Ramos (cell line): ENCODE results near the gene ADIPOR2.
"Not testable (repeated sequence)": the region's sequence is repeated elsewhere in the genome, so short reads cannot be mapped to it uniquely, and the experiment has no call there.

ENCODE experiments used
- in situ Hi-C: fragments of 300-500 bp; cut with MboI; formaldehyde crosslinking; loops from one replicate; pipeline ENCODE4 v1.14.3; 2022; ENCODE audit warnings: low sequenced_read_pairs; ENCODE audit not compliant: unreplicated experiment

The ADIPOR2 gene

DNA sequence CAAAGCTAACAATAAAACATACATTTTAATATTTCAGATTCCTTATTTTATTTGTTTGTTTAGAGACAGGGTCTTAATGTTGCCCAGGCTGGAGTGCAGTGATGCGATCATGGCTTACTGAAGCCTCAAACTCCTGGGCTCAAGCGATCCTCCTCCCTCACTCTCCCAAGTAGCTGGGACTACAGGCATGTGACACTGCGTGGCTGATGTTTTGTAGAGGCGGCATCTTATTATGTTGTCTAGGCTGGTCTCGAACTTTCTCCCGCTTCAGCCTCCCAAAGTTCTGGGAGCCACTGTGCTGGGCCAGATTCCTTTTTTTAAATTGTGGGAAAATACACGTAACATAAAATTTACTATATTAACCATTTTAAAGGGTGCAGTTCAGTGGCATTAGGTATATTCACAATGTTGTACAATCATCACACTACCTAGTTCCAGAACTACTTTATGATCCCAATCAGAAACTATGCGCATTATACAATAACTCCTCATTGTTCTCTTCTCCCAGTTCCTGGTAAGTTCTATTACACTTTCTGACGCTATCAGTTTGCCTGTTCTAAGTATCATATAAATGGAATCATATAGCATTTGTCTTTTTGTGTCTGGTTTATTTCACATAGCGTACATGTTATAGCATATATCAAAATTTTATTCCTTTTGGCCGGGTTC, 40.3 kb downstream of the ADIPOR2 start:
- in situ Hi-C loops: no loop called here

DNA sequence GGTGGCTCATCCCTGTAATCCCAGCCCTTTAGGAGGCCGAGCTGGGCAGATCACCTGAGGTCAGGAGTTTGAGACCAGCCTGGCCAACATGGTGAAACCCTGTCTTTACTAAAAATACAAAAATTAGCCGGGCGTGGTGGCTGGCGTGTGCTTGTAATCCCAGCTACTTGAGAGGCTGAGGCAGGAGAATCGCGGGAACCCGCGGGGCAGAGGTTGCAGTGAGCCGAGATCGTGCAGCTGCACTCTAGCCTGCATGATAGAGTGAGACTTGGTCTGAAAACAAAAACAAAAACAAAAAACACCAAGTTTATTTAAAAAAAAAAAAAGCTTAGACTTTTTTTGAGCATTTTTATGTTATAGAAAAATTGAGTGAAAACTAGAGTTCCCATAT, 40.8 kb downstream of the ADIPOR2 start:
- in situ Hi-C loops: not testable (repeated sequence)

DNA sequence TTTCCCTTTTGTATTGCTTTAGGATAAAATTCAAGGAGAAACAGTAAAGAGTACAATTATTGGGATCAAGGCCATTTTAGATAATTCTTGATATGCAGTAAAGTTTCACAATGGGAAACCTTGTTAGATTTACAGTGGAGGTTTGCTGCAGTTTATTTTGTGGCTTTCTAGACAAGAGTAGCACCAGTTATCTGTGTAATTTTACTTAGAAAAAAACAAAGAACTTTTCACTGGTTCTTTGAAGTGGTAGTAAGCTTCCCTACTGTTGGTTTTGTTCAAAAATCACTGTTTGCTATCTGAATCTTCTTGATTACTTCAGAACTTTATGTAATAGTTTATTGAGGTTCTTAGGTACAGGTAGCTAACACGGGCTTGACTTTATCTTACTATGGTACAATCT, 42.0 kb downstream of the ADIPOR2 start:
- in situ Hi-C loops: no loop called here

DNA sequence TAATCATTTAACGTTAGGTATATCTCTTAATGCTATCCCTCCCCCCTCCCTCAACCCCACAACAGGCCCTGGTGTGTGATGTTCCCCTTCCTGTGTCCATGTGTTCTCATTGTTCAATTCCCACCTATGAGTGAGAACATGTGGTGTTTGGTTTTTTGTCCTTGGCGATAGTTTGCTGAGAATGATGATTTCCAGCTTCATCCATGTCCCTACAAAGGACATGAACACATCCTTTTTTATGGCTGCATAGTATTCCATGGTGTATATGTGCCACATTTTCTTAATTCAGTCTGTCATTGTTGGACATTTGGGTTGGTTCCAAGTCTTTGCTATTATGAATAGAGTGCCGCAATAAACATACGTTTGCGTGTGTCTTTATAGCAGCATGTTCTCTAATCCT, 42.8 kb downstream of the ADIPOR2 start:
- in situ Hi-C loops: not testable (repeated sequence)

DNA sequence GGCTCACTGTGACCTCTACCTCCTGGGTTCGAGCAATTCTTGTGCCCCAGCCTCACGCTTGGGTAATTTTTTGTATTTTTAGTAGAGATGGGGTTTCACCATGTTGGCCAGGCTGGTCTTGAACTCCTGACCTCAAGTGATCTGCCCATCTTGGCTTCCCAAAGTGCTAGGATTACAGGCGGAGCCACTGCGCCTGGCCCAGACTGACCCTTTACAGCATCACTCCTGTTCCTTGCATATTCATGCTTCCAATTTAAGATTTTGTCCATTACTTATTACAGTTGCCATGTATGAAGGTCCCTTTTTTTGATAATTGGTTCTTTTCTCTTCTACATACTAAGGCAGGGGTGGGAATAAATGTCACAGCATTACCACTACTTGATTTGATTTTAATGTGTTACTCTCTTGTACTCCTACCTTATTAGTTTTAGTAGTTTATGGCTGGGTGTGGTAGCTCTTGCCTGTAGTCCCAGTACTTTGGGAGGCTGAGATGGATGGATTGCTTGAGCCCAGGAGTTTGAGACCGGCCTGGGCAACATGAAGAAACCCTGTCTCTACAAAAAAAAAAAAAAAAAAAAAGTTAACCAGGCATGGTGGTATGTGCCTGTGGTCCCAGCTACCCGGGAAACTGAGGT, 46.9 kb downstream of the ADIPOR2 start:
- in situ Hi-C loops: no loop called here

DNA sequence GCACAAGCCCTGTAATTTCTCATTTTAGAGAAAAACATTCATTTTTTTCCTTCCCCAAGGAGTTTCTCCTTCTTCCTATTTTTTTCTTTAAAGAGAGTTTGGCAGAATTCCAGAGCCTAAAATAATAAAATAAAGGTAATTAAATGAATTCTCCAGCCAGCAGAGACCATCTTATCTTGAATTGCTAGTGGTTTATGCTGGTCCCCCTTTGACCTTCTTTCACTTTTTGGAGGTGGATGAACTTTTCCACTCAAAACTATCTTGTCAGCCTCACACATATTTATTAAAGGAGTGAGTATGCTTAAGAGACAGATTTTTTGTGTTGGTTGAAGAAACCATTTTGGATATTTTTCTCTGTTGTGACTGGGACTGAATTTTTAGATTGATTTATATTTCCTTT, 47.6 kb downstream of the ADIPOR2 start:
- in situ Hi-C loops: no loop called here

DNA sequence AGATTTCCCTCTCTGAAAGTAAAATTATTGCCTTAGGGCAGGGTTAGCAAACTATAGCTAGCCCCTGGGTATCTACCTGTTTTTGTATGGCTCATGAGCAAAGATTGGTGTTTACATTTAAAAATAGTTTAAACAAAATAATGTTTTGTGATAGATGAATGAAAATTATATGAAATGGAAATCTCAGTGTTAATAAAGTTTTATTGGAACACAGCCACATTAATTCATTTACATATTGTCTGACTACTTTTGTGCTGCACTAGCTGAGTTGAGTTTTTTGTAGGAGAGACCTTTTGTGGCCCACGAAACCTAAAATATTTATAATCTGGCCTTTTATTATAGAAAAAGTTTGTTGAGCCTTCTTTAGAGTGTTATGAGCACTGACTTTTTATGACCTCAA, 48.5 kb downstream of the ADIPOR2 start:
- in situ Hi-C loops: no loop called here

DNA sequence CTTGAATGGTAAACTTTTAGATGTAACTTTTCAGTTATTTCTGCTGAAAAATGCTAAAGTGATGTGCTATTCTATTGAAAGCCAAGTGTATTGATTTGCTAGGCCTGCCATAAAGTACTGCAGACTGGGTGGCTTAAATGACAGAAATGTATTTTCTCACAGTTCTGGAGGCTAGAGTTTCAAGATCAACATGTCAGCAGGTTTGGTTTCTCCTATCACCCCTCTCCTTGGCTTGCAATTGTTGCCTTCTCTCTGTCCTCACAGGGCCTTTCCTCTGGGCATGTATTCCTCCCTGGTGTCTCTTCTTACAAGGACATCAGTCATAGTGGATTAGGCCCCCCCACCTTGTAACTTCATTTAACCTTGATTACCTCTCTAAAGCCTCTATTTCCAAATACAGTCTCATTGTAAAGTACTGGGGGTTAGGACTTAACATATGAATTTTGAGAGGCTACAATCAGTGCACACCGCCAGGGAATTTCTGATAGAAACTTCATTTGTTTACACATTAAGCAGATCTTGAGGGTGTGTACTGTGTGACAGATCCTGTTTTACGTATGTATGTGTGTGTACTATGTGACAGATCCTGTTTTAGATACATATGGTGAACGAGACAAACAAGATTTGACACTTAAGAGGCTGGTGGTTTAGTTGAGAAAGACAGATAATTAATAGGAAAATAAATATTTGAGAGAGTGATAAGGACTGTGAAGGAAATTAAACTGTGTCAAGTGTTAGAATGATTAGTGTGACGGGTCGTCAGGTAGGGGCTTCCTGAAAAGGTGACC, 49.5 kb downstream of the ADIPOR2 start:
- in situ Hi-C loops: no loop called here

DNA sequence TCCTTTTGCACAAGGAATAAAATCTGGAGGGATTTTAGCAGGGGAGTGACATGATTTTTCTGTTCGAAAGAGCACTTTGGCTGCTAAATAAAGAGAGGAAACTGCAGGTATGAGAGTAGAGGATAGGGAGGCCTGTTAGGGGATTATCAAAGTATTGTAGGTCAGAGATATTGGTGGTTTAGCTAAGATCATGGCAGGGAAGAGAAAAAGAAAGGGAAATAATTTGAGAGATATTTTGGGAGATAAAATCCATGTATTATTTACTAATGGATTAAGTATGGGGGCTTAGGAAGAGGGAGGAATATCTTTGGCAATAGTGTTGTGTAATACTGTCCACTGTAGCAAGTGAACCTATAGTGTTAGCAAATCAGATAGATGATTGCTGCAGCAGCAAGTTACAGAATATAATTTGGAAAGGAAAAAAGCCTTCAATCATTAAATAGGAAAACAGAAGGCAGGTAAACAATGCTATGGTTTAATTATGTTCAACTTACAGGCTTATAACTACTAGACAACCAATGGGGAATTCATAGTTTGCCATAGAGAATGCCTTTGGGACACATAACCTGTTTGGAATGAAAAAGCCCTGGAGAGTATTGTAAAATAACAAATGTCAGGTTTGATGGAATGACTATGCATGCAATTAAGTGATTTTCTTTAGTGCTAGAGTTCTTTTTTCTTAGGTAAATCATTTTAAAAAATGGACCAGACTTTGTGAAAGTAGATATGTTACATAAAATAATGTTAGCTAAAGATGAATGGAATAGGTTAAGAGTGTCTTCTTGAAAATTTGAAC, 50.5 kb downstream of the ADIPOR2 start:
- in situ Hi-C loops: no loop called here

DNA sequence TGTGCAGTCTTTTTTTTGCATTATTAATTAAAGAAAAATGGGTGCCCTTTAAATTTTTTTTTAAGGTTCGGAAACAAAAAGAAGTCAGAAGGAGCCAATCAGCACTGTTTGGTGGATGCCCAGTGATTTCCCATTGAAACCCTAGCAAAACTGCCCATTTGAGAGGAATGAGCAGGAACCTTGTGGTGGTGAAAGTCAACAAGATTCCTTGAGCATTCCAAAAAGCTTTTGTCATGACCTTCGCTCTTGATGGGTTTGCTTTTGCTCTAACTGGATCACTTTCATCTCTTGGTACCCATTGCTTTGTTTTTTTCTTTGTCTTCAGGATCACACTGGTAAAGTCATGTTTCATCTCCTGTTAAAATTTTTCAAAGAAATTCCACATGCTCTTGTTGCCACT, 54.1 kb downstream of the ADIPOR2 start:
- in situ Hi-C loops: no loop called here

DNA sequence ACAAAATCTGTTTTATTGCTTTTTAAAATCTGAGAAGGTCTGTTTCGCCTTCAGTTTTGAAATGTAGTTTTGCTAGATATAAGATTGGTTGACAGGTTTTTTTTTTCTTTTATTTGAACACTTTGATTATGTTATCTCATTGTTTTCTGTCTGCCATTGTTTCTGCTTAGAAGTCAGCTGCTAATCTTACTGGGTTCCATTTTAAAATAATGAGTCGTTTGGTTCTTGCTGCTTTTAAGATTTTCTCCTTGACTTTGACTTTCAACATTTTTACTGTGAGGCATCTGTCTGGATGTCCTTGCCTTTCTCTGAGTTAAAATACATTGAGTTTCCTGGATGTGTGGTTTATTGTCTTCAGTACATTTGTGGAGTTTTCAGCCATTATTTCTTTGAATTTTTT, 56.7 kb downstream of the ADIPOR2 start:
- in situ Hi-C loops: no loop called here

DNA sequence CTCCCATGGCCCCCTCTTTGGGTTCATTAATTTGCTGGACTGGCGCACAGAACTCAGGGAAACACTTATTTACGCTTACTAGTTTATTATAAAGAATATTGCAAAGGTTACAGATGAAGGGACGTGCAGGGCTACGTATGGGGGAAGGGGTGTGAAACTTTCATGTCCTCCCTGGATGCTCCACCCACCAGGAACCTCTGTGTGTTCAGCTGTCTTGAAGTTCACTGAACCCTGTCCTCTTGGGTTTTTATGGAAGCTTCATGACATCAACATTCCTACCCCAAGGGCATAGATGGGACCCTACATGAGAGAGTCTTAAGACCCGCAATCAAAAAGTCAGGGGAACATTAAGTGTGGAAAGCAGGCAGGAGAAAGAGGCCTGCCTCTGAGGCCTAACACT, 58.1 kb downstream of the ADIPOR2 start:
- in situ Hi-C loops: no loop called here

DNA sequence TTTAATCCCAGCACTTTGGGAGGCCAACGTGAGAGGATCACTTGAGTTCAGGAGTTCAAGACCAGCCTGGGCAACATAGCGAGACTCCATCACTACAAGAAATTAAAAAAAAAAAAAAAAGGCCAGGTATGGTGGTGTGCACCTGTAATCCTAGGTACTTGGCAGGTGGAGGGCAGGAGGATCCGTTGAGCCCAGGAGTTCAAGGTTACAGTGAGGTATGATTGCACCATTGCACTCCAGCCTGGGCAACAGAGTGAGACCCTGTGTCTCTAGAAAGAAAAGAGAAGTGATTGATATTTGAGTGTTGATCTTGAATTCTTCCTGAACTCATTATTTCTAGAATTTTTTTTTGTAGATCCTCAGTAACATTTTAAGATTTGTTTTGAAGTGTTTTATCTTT, 59.4 kb downstream of the ADIPOR2 start:
- in situ Hi-C loops: no loop called here

DNA sequence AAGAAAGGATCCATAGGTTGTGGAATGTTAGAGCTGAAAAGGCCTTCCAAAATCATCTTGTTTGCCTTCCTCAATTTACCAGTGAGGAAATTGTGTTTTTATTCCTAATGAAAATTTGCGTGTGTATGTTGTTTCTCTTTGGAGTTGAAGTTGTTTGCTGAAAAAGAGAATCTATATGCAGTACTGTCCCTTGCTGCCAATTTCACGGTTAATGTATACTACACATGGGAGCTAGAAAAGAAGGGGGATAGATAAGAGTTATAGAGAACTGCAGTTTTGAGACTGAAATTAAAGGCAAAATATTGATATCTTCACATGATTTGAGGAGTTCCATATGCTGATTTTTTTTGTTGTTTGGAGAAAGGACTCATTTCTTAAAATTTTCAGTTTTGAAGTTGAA, 67.5 kb downstream of the ADIPOR2 start:
- in situ Hi-C loops: no loop called here

DNA sequence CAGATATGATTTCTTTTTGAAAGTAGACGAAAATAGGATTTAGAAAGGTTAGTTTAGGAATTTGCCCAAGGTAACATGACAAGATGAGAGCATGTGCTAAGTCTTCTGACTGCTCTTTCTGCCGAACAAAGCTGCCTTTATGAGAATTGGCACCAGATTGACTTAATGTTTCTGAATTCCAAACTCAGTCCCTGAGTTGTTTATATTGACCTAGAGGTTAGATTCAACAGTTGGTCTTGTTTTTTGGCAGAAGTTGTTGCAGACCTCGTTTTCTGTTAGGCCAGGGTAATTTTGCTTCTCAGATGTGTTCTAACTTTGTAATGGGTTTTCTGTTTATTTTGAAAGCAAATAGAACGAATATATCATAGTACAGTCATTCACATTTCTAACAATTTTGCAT, 68.0 kb downstream of the ADIPOR2 start:
- in situ Hi-C loops: no loop called here

DNA sequence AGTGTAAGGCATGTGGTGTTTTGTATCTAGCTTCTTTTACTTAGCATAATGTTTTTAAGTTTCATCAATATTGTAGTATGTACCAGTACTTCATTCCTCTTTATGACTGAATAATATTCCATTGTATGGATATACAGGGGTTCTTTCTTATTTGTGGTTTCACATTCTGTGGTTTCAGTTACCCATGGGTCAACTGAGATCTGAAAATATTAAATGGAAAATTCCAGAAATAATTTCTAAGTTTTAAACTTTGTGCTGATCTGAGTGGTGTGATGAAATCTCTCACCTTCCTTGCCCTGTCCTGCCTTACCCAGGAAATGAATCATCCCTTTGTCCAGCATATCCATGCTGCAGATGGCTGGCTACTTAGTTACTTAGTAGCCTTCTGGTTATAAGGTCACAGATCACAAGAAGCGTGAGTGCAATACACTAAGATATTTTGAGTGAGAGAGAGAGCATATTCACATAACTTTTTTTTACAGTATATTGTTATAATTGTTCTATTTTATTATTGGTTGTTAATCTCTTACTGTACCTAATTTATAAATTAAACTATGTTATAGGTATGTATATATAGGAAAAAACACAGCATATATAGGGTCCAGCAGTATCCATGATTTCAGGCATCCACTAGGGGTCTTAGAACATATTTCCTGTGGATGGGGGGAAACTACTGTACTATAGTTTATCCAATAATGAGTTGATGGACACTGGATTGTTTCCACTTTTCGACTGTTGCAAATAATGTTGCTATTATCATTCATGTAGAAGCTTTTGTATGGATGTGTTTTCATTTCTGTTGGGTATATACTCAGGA, 69.9 kb downstream of the ADIPOR2 start:
- in situ Hi-C loops: no loop called here

DNA sequence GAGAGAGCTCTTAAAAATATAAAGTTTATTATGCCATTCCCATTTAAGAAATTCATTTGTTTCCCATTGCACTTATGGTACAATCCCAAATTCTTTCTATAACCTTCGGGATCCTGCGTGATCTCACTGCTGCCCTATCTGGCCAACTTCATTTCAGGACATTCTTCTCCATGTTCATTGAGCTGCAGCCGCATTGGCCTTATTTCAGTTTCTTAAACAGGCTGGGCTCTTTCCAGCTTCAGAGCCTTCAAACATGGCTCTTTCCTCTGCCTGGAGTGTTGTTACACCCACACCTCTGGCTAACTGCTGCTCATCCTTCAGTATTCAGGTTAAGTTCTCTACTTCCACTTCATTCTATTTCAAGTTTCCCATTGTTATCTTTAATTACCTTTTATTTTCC, 71.0 kb downstream of the ADIPOR2 start:
- in situ Hi-C loops: no loop called here

DNA sequence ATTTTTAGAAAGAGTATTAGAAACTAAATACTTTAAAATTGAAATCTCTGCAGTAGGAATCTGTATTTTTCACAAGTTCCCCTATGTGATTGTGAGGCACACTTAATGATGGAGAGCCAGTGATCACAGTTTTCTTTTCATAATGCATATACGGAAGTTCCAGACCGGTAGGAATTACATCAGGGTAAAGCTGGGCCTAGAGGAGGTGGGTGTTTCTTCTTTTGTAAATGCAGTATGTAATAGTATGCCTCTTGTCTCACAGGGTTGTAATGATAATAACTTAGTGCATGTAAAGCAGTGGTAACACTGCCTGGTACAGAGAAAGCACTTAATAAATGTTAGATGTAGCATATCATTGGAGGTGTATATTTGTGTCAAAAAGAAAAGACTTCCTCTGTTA, 72.3 kb downstream of the ADIPOR2 start:
- in situ Hi-C loops: no loop called here

DNA sequence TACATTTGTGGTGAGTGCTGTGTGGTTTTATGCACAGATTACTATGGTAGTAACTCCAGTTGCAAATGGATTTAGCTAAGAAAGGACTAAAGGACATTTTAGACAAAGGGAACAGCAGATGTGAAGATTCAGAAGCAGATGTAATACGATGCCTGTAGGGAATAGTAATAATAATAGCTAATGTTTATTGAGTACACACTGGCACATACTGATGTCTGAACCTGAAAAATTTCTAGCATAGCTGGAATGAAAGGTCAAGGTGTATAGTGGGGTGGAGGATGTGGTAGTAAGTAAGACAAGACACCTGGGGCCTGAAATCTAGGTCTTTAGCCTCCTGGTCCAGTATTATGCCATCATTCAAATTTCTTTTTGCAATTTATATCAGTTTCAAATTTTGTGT, 75.2 kb downstream of the ADIPOR2 start:
- in situ Hi-C loops: no loop called here
